ENCODE results near the gene DENND5B.

DENND5B gene

DNA sequence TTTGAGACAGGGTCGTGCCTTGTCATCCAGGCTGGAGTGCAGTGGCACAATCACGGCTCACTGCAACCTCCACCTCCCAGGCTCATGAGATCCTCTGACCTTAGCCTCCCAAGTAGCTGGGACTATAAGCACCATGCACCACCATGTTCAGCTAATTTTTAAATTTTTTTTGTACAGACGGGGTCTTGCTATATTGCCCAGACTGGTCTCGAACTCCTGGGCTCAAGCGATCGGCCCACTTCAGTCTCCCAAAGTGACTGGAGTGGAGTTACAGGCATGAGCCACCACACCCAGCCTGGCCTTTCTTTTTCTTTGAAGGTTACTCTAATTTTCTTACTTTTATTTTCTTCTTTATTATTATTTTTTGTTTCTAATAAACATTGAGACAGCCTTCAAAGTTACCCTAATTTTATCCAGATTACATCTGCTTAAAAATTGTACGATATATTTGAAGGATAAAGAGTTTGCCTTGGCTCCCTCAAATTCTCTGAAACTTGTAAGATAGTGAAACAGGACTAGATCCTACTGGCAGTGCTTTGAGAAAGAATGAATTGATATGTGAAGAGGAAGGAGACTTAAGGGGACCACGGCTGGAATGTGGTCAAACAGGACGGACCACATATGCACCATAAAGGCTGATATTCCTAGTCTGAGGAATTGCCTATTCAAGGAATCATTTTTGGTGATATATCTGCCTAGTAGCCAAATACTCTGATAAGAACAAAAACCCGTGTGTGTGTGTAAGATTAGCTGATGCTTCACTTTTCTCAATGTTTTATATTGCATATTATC lies 250.9 kb downstream of the DENND5B start:
- DNase-seq (ENCODE audit: low read depth in 2 of 3, low spot score in 1 of 3) = no peak

DNA sequence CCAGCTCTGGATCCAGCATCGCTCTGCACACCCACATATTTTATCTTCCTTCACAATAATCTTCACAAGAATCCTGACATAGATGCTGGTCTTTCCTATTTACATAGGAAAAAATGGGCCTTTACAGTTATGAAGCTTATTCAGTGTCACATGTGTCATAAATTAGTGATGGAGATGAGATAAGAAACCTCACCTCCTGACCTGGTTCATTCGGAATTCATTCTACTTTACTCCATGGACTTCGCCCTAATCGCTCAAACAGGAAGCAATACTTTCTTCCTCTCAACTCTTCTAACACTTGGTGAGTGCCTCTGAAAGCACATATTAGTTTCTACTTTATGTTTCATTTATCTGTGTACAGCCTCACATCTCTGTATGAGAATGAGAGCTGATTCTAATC lies 253.0 kb downstream of the DENND5B start:
- DNase-seq (ENCODE audit: low read depth in 2 of 3, low spot score in 1 of 3) = no peak
